HK-2 (cell line): Measurements from ENCODE around the gene MTUS2.
"Not testable (repeated sequence)": the region's sequence is repeated elsewhere in the genome, so short reads cannot be mapped to it uniquely, and the experiment has no call there.

Source experiments
- DNase-seq: peaks from one replicate; pipeline ENCODE4 v3.0.0-alpha.2; 2018; ENCODE audit not compliant: unreplicated experiment

MTUS2 gene

DNA sequence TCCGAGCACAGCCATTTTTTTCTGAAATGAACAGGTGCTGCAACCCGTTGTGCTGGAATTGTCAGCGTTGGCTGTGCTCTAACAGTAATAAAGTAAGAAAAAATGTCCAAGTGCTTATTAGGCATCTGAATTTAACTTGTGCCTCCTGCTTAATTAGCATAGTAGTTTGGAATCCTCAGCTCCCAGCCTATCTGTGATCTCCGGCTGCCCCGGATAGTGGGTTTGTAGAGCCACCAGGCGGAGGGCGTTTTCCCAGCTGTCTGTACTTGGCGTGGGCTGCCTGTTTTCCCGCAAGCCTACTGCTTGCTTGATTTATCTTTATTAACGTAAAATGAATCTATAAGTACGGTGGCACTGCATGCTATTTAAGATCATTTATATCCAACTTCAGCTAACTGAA lies 137.9 kb downstream of the MTUS2 start:
- no peak for DNase-seq

- no peak for DNase-seq
Observed at GRCh38 chr13:28958441-28958840, 138.3 kb downstream of the MTUS2 start.

DNA sequence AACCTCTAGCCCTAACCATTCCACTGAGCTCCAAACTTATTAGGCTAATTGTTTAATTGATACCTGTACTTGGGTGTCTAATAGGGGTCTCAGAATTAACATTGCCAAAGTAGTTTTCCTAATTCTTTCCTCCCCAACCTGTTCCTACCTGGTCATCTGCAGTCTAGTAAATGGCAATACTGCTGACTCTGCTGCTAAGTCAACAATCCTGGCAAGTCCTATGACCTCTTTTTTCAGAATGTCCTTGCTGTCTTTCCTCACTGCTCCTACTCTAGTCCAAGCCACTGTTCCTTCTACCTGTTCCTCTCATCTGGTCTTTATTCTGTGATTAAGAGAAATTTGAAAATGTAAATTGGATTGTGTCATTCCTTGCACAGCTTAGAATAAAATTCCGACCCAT lies 143.9 kb downstream of the MTUS2 start:
- DNase-seq, result no peak

- DNase-seq, result no peak
Observed at GRCh38 chr13:28964803-28965202, 144.7 kb downstream of the MTUS2 start.

- DNase-seq, result no peak
Observed at GRCh38 chr13:28967029-28967915, 147.1 kb downstream of the MTUS2 start.

DNA sequence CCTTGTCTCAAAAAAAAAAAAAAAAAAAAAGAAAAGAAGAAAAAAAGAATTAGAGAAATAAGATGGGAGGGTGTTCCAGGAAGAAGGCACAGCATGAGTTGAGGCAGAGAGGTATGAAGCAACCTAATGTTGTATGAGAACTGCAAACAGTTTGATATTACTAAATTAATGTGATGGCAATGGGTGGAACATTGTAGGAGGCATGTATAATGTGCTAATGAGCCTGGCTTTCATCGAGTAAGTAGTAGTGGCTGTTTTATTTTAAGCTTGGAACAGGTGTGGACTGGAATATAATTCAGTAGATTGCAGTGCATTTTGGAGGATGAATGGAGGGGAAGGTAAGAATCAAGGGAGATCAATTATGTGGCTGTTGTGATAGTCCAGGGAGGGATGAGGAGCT lies 156.1 kb downstream of the MTUS2 start:
- DNase-seq, result no peak

GRCh38 chr13:28976636-28977035 lies 156.5 kb downstream of the MTUS2 start:
- no peak for DNase-seq

DNA sequence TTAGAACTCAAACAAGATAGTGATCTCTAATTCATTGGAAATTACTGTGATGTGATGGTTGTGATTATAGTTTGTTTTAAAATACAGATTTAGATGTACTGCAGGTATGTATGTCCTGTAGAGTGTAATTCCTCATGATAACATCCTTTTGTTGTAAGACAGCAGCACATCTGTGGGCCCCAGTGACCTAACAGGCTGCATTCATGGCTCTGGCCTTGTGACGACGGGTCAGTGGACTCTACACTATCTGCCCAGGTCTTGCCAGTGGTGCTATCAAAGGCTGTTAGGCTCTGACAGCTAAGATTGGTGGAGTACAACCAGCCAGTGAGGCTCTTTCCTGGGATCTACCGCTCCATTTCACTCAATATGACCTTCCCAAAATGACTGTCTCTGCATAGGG lies 158.4 kb downstream of the MTUS2 start:
- DNase-seq, result no peak

GRCh38 chr13:28981530-28981929 lies 161.4 kb downstream of the MTUS2 start:
- no peak for DNase-seq

GRCh38 chr13:28983641-28984040 lies 163.5 kb downstream of the MTUS2 start:
- no peak for DNase-seq

GRCh38 chr13:28984326-28984725 lies 164.2 kb downstream of the MTUS2 start:
- DNase-seq, result no peak

- DNase-seq, result no peak
Observed at GRCh38 chr13:28984825-28985224, 164.7 kb downstream of the MTUS2 start.

- not testable (repeated sequence) for DNase-seq
Observed at GRCh38 chr13:28990378-28990777, 170.2 kb downstream of the MTUS2 start.

GRCh38 chr13:28991764-28992163 lies 171.6 kb downstream of the MTUS2 start:
- no peak for DNase-seq

DNA sequence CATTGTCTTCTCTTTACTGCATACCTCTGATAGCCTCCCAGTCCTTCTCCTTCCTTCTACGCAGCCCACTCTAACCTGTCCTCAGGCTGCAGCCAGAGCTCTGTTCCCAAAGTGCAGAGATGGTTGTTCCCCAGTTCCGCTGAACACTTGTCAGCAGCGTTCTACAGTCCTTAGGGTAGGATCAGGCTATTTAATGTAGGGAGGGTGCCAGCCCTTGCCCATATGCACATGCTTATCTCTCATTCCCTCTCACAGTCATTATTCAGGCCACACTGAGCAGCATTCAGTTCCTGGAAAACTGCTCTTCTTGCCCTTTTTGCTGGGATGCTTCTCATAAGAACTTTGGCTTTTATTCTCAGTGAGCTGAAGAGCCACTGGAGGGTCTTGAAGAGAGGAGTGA lies 180.7 kb downstream of the MTUS2 start:
- DNase-seq, result no peak

- DNase-seq, result no peak
Observed at GRCh38 chr13:29005035-29005762, 185.1 kb downstream of the MTUS2 start.

GRCh38 chr13:29005763-29006120 lies 185.6 kb downstream of the MTUS2 start:
- DNase-seq, result no peak

DNA sequence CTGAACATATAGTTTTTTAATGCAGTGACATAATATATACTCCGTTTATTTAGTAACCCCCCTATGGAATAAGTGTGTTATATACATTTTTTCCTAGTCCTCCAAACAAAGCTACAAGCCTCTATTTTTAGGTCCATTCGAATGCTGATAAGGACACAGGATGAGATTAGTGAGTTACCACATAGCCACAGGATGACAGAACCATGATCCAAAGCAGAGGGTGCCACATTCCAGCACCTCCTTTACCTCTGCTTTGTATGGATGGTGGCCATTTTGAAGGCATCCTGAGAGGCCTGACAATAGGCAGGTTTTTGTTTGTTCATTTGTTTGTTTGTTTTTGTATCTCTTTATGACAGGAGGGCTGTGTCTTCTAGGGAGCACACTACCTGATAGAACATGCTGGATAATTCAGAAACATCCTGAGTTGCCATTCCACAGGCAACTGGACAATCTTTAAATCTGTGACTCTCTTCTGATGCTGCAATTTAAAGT lies 186.3 kb downstream of the MTUS2 start:
- no peak for DNase-seq

DNA sequence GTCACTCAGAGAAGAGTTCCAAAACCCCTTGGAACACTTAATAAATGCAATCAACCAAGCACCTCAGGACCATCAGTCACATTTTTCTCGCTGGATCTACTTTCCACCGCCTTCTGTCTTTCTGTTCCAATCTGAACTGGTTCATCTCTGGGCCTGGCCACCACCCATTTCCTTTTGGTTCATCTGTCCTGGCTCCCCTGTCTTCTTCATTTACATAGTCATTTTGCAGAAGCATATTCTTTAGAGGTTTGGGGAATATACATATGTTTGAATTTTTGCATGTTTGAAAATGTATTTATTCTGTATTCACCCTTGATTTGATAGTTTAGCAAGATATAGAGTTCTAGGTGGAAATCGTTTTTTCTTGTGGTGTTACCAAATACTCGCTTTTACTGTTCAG lies 188.2 kb downstream of the MTUS2 start:
- no peak for DNase-seq

- DNase-seq, result no peak
Observed at GRCh38 chr13:29020314-29020713, 200.2 kb downstream of the MTUS2 start.

- DNase-seq, result no peak
Observed at GRCh38 chr13:29021311-29021710, 201.2 kb downstream of the MTUS2 start.

- DNase-seq, result no peak
Observed at GRCh38 chr13:29021717-29022116, 201.6 kb downstream of the MTUS2 start.

- DNase-seq, result no peak
Observed at GRCh38 chr13:29022410-29022809, 202.3 kb downstream of the MTUS2 start.
